H1 (cell line): Measurements from ENCODE around the gene UGGT2. TPM values are rescaled to one million over a fixed set of nuclear protein-coding genes. Genes with fewer than 3 reads are reported as not detected.

Source experiments
- CTCF ChIA-PET: fragments of 300-600 bp; sonication (Branson Sonifier 250); formaldehyde crosslinking; loops from one replicate; lab custom pipeline; 2021; ENCODE audit not compliant: partially characterized antibody; lab: Charles Lee
- POLR2A ChIA-PET: fragments of 300-600 bp; sonication (Branson Sonifier 250); formaldehyde crosslinking; loops from one replicate; lab custom pipeline; 2021; ENCODE audit warnings: inconsistent platforms; ENCODE audit not compliant: partially characterized antibody; lab: Charles Lee
- DNase-seq, 2 experiments: peaks; one replicate each; pipeline versions ENCODE4 v3.0.0 to v3.0.0-alpha.2; 2010 to 2022; ENCODE audit warnings: low spot score in 2 of 2, low read depth in 1 of 2, mixed read lengths in 1 of 2
- FAIRE-seq: peaks from 2 replicates; lab custom pipeline; 2011; peaks lifted over from hg19 to GRCh38; lab: Jason Lieb, UNC
- H2AFZ ChIP-seq: 2 replicates; pipeline ENCODE4 v1.8.1; 2012; ENCODE audit warnings: low read length, inconsistent platforms
- H2AK5ac ChIP-seq: 2 replicates; pipeline ENCODE4 v1.6.1; 2013; ENCODE audit warnings: low read depth, low read length
- H2BK120ac ChIP-seq: replicated peaks from 2 replicates; pipeline ENCODE3; 2013; ENCODE audit warnings: low read depth, low read length, inconsistent platforms
- H2BK12ac ChIP-seq: 2 replicates; pipeline ENCODE4 v1.6.1; 2013; ENCODE audit warnings: low read depth, low read length
- H2BK15ac ChIP-seq: 2 replicates; pipeline ENCODE4 v1.6.1; 2013; ENCODE audit warnings: low read length
- H2BK20ac ChIP-seq: 2 replicates; pipeline ENCODE4 v1.6.1; 2013; ENCODE audit warnings: low read length
- H2BK5ac ChIP-seq: 2 replicates; pipeline ENCODE4 v1.6.1; 2013; ENCODE audit warnings: low read depth, low read length
- H3K14ac ChIP-seq: 2 replicates; pipeline ENCODE4 v1.6.1; 2013; ENCODE audit warnings: inconsistent platforms; ENCODE audit not compliant: insufficient read length
- H3K18ac ChIP-seq: 2 replicates; pipeline ENCODE4 v1.6.1; 2013; ENCODE audit warnings: low read length; ENCODE audit errors: extremely low read depth
- H3K23ac ChIP-seq: 2 replicates; pipeline ENCODE4 v1.6.1; 2013; ENCODE audit warnings: inconsistent platforms; ENCODE audit not compliant: insufficient read length
- H3K23me2 ChIP-seq: 2 replicates; pipeline ENCODE4 v1.6.1; 2013; ENCODE audit warnings: low read depth, low read length
- H3K27ac ChIP-seq: 2 replicates; pipeline ENCODE4 v1.6.1; 2011; ENCODE audit warnings: low read depth, low read length, inconsistent platforms
- H3K27me3 ChIP-seq, 4 experiments: replicated peaks in 1 of 4; 1 replicate in 1 of 4; 2 replicates in 3 of 4; pipeline versions ENCODE4 v1.6.1 to v1.8.1; 2011 to 2013; ENCODE audit warnings: low read length in 3 of 4, mild to moderate bottlenecking in 3 of 4, inconsistent platforms in 2 of 4, mixed read lengths in 2 of 4, moderate library complexity in 1 of 4; ENCODE audit not compliant: control insufficient read depth in 3 of 4, insufficient read depth in 3 of 4; ENCODE audit errors: extremely low read depth in 1 of 4
- H3K36me3 ChIP-seq, 4 experiments: 2 replicates each; pipeline versions ENCODE4 v1.6.1 to v1.8.1; 2011 to 2013; ENCODE audit warnings: mild to moderate bottlenecking in 4 of 4, low read length in 3 of 4, moderate library complexity in 2 of 4, control low read depth in 1 of 4, inconsistent platforms in 1 of 4; ENCODE audit not compliant: insufficient read depth in 4 of 4, control insufficient read depth in 2 of 4
- H3K4ac ChIP-seq: replicated peaks from 2 replicates; pipeline ENCODE3; 2013; ENCODE audit warnings: low read length, low read depth, mixed read lengths, inconsistent platforms; ENCODE audit not compliant: insufficient read length
- H3K4me1 ChIP-seq, 4 experiments: replicated peaks in 1 of 4; 1 replicate in 1 of 4; 2 replicates in 3 of 4; pipeline versions ENCODE4 v1.6.1 to v1.8.1; 2011 to 2013; ENCODE audit warnings: low read length in 3 of 4, inconsistent platforms in 2 of 4, mixed read lengths in 1 of 4; ENCODE audit not compliant: insufficient read depth in 4 of 4, control insufficient read depth in 3 of 4
- H3K4me2 ChIP-seq, 2 experiments: 2 replicates each; pipeline versions ENCODE4 v1.6.1 to v1.8.1; 2011 to 2013; ENCODE audit warnings: low read depth in 2 of 2, low read length in 2 of 2, control low read depth in 1 of 2, inconsistent platforms in 1 of 2, mild to moderate bottlenecking in 1 of 2; ENCODE audit not compliant: insufficient read depth in 1 of 2
- H3K4me3 ChIP-seq, 4 experiments: fragments of 200-600, 300-600 bp in 1 of 4; sonication (generic), shearing (Covaris generic), sonication (Bioruptor Twin) in 1 of 4; 2 replicates each; pipeline versions ENCODE4 v1.5.1 to v1.8.1; 2011 to 2016; ENCODE audit warnings: low read length in 4 of 4, low read depth in 3 of 4, control low read depth in 2 of 4, inconsistent platforms in 2 of 4, mild to moderate bottlenecking in 2 of 4, mixed read lengths in 1 of 4, moderate library complexity in 1 of 4; ENCODE audit not compliant: insufficient read depth in 2 of 4; ENCODE audit errors: extremely low read depth in 1 of 4
- H3K56ac ChIP-seq: replicated peaks from 2 replicates; pipeline ENCODE3; 2013; ENCODE audit warnings: low read depth, mild to moderate bottlenecking, mixed read lengths, low read length, inconsistent platforms; ENCODE audit not compliant: insufficient read length
- H3K79me1 ChIP-seq: 2 replicates; pipeline ENCODE4 v1.6.1; 2013; ENCODE audit warnings: low read depth, low read length, control low read depth
- H3K79me2 ChIP-seq, 2 experiments: 2 replicates each; pipeline versions ENCODE4 v1.6.1 to v1.8.1; 2012 to 2013; ENCODE audit warnings: low read length in 2 of 2, mild to moderate bottlenecking in 2 of 2, inconsistent platforms in 1 of 2; ENCODE audit not compliant: insufficient read depth in 2 of 2, control insufficient read depth in 1 of 2
- H3K9ac ChIP-seq, 4 experiments: replicated peaks in 1 of 4; 1 replicate in 1 of 4; 2 replicates in 3 of 4; pipeline versions ENCODE4 v1.6.1 to v1.8.1; 2011 to 2013; ENCODE audit warnings: low read depth in 3 of 4, low read length in 3 of 4, control low read depth in 2 of 4, mild to moderate bottlenecking in 2 of 4, moderate library complexity in 2 of 4, inconsistent platforms in 1 of 4; ENCODE audit errors: extremely low read depth in 1 of 4
- H3K9me3 ChIP-seq, 2 experiments: 2 replicates each; pipeline versions ENCODE4 v1.6.1 to v1.8.1; 2012 to 2013; ENCODE audit warnings: mild to moderate bottlenecking in 2 of 2, moderate library complexity in 2 of 2, control low read depth in 1 of 2, inconsistent platforms in 1 of 2, low read depth in 1 of 2, low read length in 1 of 2, mixed read lengths in 1 of 2; ENCODE audit not compliant: insufficient read depth in 2 of 2
- H4K20me1 ChIP-seq, 2 experiments: replicated peaks in 1 of 2; 2 replicates each; pipeline versions ENCODE3 to v1.8.1; 2011 to 2013; ENCODE audit warnings: inconsistent platforms in 2 of 2, low read length in 2 of 2, mild to moderate bottlenecking in 1 of 2; ENCODE audit not compliant: insufficient read depth in 2 of 2, control insufficient read depth in 1 of 2
- H4K5ac ChIP-seq: 2 replicates; pipeline ENCODE4 v1.6.1; 2013; ENCODE audit warnings: low read length, low read depth, mixed read lengths, inconsistent platforms; ENCODE audit not compliant: insufficient read length
- H4K8ac ChIP-seq: 2 replicates; pipeline ENCODE4 v1.8.0; 2013; ENCODE audit warnings: mild to moderate bottlenecking, moderate library complexity, low read length, inconsistent platforms; ENCODE audit not compliant: insufficient read depth; ENCODE audit errors: extremely low read depth
- H4K91ac ChIP-seq: replicated peaks from 2 replicates; pipeline ENCODE3; 2013; ENCODE audit warnings: low read length, mixed read lengths, inconsistent platforms; ENCODE audit not compliant: insufficient read length
- BRCA1 ChIP-seq: IDR thresholded peaks from 2 replicates; pipeline ENCODE4 v1.6.1; 2012; ENCODE audit warnings: low read depth, low read length, improper control_type of control experiment
- CHD1 ChIP-seq: IDR thresholded peaks from 2 replicates; pipeline ENCODE4 v1.6.1; 2012; ENCODE audit warnings: low read depth, low read length, improper control_type of control experiment
- CTBP2 ChIP-seq: IDR thresholded peaks from 2 replicates; pipeline ENCODE4 v1.7.0; 2011; ENCODE audit warnings: borderline replicate concordance, mild to moderate bottlenecking, moderate library complexity, mixed read lengths, low read length; ENCODE audit not compliant: insufficient read depth, insufficient read length
- JUN ChIP-seq: IDR thresholded peaks from 2 replicates; pipeline ENCODE4 v1.6.1; 2011; ENCODE audit warnings: low read depth, mild to moderate bottlenecking, improper control_type of control experiment, low read length
- JUND ChIP-seq: IDR thresholded peaks from 2 replicates; pipeline ENCODE4 v1.6.1; 2011; ENCODE audit warnings: mild to moderate bottlenecking, improper control_type of control experiment, low read length
- NANOG ChIP-seq: IDR thresholded peaks from 2 replicates; pipeline ENCODE4 v1.6.1; 2011; ENCODE audit warnings: low read length, low read depth, mild to moderate bottlenecking, inconsistent platforms; ENCODE audit not compliant: insufficient read depth, poor library complexity, severe bottlenecking
- PHF8 ChIP-seq: fragments of 200-600 bp; sonication (generic); conservative IDR thresholded peaks from 2 replicates; pipeline ENCODE4 v1.7.1; 2012; ENCODE audit warnings: low read depth, mild to moderate bottlenecking, inconsistent platforms, low read length, moderate library complexity
- POU5F1 ChIP-seq: IDR thresholded peaks from 2 replicates; pipeline ENCODE4 v1.6.1; 2011; ENCODE audit warnings: low read depth, mild to moderate bottlenecking, low read length, moderate library complexity
- RAD21 ChIP-seq, 2 experiments: IDR thresholded peaks in 1 of 2; conservative IDR thresholded peaks in 1 of 2; 2 replicates each; pipeline ENCODE4 v1.6.1; 2011; ENCODE audit warnings: low read depth in 2 of 2, low read length in 2 of 2, improper control_type of control experiment in 1 of 2, inconsistent platforms in 1 of 2, mild to moderate bottlenecking in 1 of 2, moderate library complexity in 1 of 2
- SP2 ChIP-seq: IDR thresholded peaks from 2 replicates; pipeline ENCODE4 v1.6.1; 2012; ENCODE audit warnings: mild to moderate bottlenecking, low read length, inconsistent platforms
- SP4 ChIP-seq: IDR thresholded peaks from 2 replicates; pipeline ENCODE4 v1.6.1; 2012; ENCODE audit warnings: low read length, inconsistent platforms
- TAF1 ChIP-seq: IDR thresholded peaks from 2 replicates; pipeline ENCODE4 v1.6.1; 2011; ENCODE audit warnings: mild to moderate bottlenecking, low read depth, low read length
- ZNF274 ChIP-seq: IDR thresholded peaks from 2 replicates; pipeline ENCODE4 v1.7.0; 2012; ENCODE audit warnings: low read length, borderline replicate concordance; ENCODE audit errors: extremely low read depth
- WGBS, 2 experiments: shearing (Covaris generic) in 1 of 2; methylation state at CpG; one replicate each; pipeline versions ENCODE4 v1.1.6 to v1.1.7; 2013 to 2015; ENCODE audit warnings: low lambda C conversion rate in 2 of 2, mixed read lengths in 2 of 2, inconsistent platforms in 1 of 2, low coverage in 1 of 2, missing lambda C conversion rate in 1 of 2; ENCODE audit not compliant: insufficient replicate concordance in 2 of 2, insufficient coverage in 1 of 2, insufficient read length in 1 of 2; ENCODE audit errors: extremely low coverage in 1 of 2, missing lambda C conversion rate in 1 of 2; 5-methylcytosine and 5-hydroxymethylcytosine counted together
- polyA plus RNA-seq, 7 experiments: library from polyadenylated mRNA; depleted of rRNA in 3 of 7; stranded (reverse) in 5 of 7; unstranded in 2 of 7; fragments of >200 nt in 5 of 7; fragments of 200-250 nt in 2 of 7; gene quantifications; 1 replicate in 5 of 7; 2 replicates in 1 of 7; 4 replicates in 1 of 7; pipeline versions ENCODE4 v1.2.1 to v1.2.3, GENCODE V29; 2011 to 2013; ENCODE audit warnings: missing spikeins in 2 of 7, mixed read lengths in 2 of 7
- total RNA-seq: library from RNA; stranded (reverse); fragmentation: NEBNext Ultra II Directional; extraction: Animal tissue kit (Norgen Biotek cat#: 25700); gene quantifications from 2 replicates; pipeline ENCODE4 v1.2.1, GENCODE V29; 2021
- TF ChIP-seq, protein P1 (sequence below): IDR thresholded peaks from 2 replicates; pipeline ENCODE4 v1.6.1; 2012; ENCODE audit warnings: inconsistent platforms

The UGGT2 gene
- total and polyA plus RNA-seq, 2 of the 8 experiments (the other 6 are each of a cell fraction or from before 2014, with no cell fraction given) = 5.9 to 25.1 TPM

GRCh38 chr13:95771905-95772304 lies 281.3 kb downstream of the UGGT2 start:
- Histone ChIP-seq H3K4me1 (no peaks in the 10 kb centered on the region), H4K91ac (no peak overlapping the region), H3K36me3 (no peaks in the 10 kb centered on the region), H3K27ac (no peak overlapping the region), H2BK120ac (no peak overlapping the region), H4K8ac (no peak overlapping the region), H2BK5ac (no peak overlapping the region), H3K14ac (no peak overlapping the region), H2BK15ac (no peak overlapping the region), H3K4me3 (no peak overlapping the region), H2AFZ (no peak overlapping the region), H3K9ac (no peak overlapping the region), H3K23ac (no peak overlapping the region), H3K23me2 (no peaks in the 10 kb centered on the region), H3K18ac (no peak overlapping the region), H2BK20ac (no peak overlapping the region), H3K56ac (no peak overlapping the region), H3K79me1 (no peaks in the 10 kb centered on the region), H3K9me3 (no peaks in the 10 kb centered on the region), H2AK5ac (no peak overlapping the region), H4K20me1 (no peaks in the 10 kb centered on the region), H3K4ac (no peak overlapping the region), H3K4me2 (no peak overlapping the region), H3K79me2 (no peaks in the 10 kb centered on the region), H3K27me3 (no peaks in the 10 kb centered on the region), H4K5ac (no peak overlapping the region), H2BK12ac (no peak overlapping the region)
- DNase-seq (no peak), FAIRE-seq (no peak)
- ChIA-PET CTCF (interaction anchor here (0.7 kb wide), 2 partner anchors 21 to 1103 kb away, joined by 3 read pairs; no protein-coding TSS in a partner anchor), POLR2A (no interaction called here)
- 89% methylated on average over 4 of the region's 4 CpGs; no CpG with 5 or more reads in 1 of the 2 experiments for WGBS, 2 experiments
- TF ChIP-seq ZNF274 (no peak), CHD1 (no peak), NANOG (no peak), POU5F1 (no peak), BRCA1 (no peak), RAD21 (IDR thresholded peaks at IDR 0.05 in 1 of 2, conservative IDR thresholded peaks at IDR 0.05 in 1 of 2; ENCODE audit: low read depth in 2 of 2, low read length in 2 of 2) (no peak), JUND (no peak), TAF1 (no peak), CTBP2 (no peak), JUN (no peak), PHF8 (no peak), SP2 (no peak), SP4 (no peak)
- TF ChIP-seq, protein P1, sequence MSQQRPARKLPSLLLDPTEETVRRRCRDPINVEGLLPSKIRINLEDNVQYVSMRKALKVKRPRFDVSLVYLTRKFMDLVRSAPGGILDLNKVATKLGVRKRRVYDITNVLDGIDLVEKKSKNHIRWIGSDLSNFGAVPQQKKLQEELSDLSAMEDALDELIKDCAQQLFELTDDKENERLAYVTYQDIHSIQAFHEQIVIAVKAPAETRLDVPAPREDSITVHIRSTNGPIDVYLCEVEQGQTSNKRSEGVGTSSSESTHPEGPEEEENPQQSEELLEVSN = no peak
